T-helper 17 cell (primary cell): ENCODE data around the gene GCG. TPM values are rescaled to one million over a fixed set of nuclear protein-coding genes. Genes with fewer than 3 reads are reported as not detected.
A peak's percentile ranks its signal among the peaks of the same experiment; 100 is the strongest.

ENCODE experiments used
- ATAC-seq: fragments of 150-1000 bp; cut with Tn5 transposase; 2 replicates; pipeline ENCODE4 v1.10.0; 2021; ENCODE audit warnings: mild to moderate bottlenecking, moderate library complexity
- DNase-seq, 3 donors: peaks; one replicate each; pipeline versions ENCODE4 v3.0.0 to v3.0.0-alpha.2; 2020 to 2021
- H3K9me3 ChIP-seq: one replicate; pipeline ENCODE4 v1.7.0; 2013; ENCODE audit warnings: low read length, mild to moderate bottlenecking; ENCODE audit not compliant: control insufficient read depth, poor library complexity, severe bottlenecking
- H3K27ac Mint-ChIP-seq: one replicate; pipeline ENCODE4 v1.8.0; 2022; ENCODE audit warnings: mild to moderate bottlenecking, moderate library complexity, mixed read lengths
- H3K27me3 Mint-ChIP-seq: one replicate; pipeline ENCODE4 v1.8.0; 2022; ENCODE audit warnings: mixed read lengths
- H3K36me3 Mint-ChIP-seq: one replicate; pipeline ENCODE4 v1.8.0; 2022; ENCODE audit warnings: low read depth, mixed read lengths
- H3K4me1 Mint-ChIP-seq: one replicate; pipeline ENCODE4 v1.8.0; 2022; ENCODE audit warnings: mild to moderate bottlenecking, mixed read lengths
- H3K4me3 Mint-ChIP-seq: one replicate; pipeline ENCODE4 v1.8.0; 2022; ENCODE audit warnings: mild to moderate bottlenecking, moderate library complexity, mixed read lengths
- total RNA-seq, 4 donors: library from RNA in 2 of 4; stranded (reverse) in 2 of 4; gene quantifications; one replicate each; pipeline ENCODE4 v1.2.3 and lab custom pipeline; 2022 to 2026

Gene GCG
- total RNA-seq, 2 donors from 2014 or later, result not detected

GRCh38 chr2:162127422-162127821, 24.6 kb downstream of the GCG start:
- no peak for ATAC-seq
- DNase-seq, result no peak
- peaks cover 19% of the 10 kb centered on the region for H3K4me1 Mint-ChIP-seq
- H3K27ac Mint-ChIP-seq, result no peak overlapping the region
- H3K9me3 ChIP-seq, result no peaks in the 10 kb centered on the region
- peaks cover 4% of the 10 kb centered on the region for H3K36me3 Mint-ChIP-seq
- H3K27me3 Mint-ChIP-seq, result no peaks in the 10 kb centered on the region
- H3K4me3 Mint-ChIP-seq, result no peak overlapping the region

GRCh38 chr2:162126527-162126926, 25.5 kb downstream of the GCG start:
- H3K27ac Mint-ChIP-seq, result peak overlapping the region; percentile 86
- no peaks in the 10 kb centered on the region for H3K9me3 ChIP-seq
- no peak overlapping the region for H3K4me3 Mint-ChIP-seq
- DNase-seq, result no peak
- peaks cover 4% of the 10 kb centered on the region for H3K36me3 Mint-ChIP-seq
- H3K27me3 Mint-ChIP-seq, result no peaks in the 10 kb centered on the region
- no peak for ATAC-seq
- peaks cover 19% of the 10 kb centered on the region for H3K4me1 Mint-ChIP-seq

- H3K36me3 Mint-ChIP-seq, result peaks cover 4% of the 10 kb centered on the region
- peaks cover 19% of the 10 kb centered on the region for H3K4me1 Mint-ChIP-seq
- DNase-seq (no peak), ATAC-seq (no peak)
- peak overlapping the region; percentile 86 for H3K27ac Mint-ChIP-seq
- H3K27me3 Mint-ChIP-seq, result no peaks in the 10 kb centered on the region
- no peak overlapping the region for H3K4me3 Mint-ChIP-seq
- H3K9me3 ChIP-seq, result no peaks in the 10 kb centered on the region
Measured at GRCh38 chr2:162126111-162126519, 25.9 kb downstream of the GCG start.

GRCh38 chr2:162125138-162125537, 26.9 kb downstream of the GCG start:
- Mint-ChIP-seq H3K36me3 (peaks cover 4% of the 10 kb centered on the region), H3K4me3 (no peak overlapping the region), H3K27me3 (no peaks in the 10 kb centered on the region), H3K27ac (peak overlapping the region; percentile 65), H3K4me1 (peaks cover 19% of the 10 kb centered on the region)
- DNase-seq, result no peak
- H3K9me3 ChIP-seq, result no peaks in the 10 kb centered on the region
- ATAC-seq, result no peak

GRCh38 chr2:162123806-162124758, 28.0 kb downstream of the GCG start:
- H3K9me3 ChIP-seq, result no peaks in the 10 kb centered on the region
- Mint-ChIP-seq H3K4me1 (peaks cover 16% of the 10 kb centered on the region), H3K36me3 (peaks cover 2% of the 10 kb centered on the region), H3K27ac (peak overlapping the region; percentile 39), H3K4me3 (no peak overlapping the region), H3K27me3 (no peaks in the 10 kb centered on the region)
- peak; percentile 76 for ATAC-seq
- no peak for DNase-seq

- Mint-ChIP-seq H3K27me3 (no peaks in the 10 kb centered on the region), H3K36me3 (no peaks in the 10 kb centered on the region), H3K4me1 (peaks cover 8% of the 10 kb centered on the region), H3K4me3 (no peak overlapping the region), H3K27ac (no peak overlapping the region)
- no peak for DNase-seq
- no peak for ATAC-seq
- H3K9me3 ChIP-seq, result no peaks in the 10 kb centered on the region
Measured at GRCh38 chr2:162118166-162119031, 33.6 kb downstream of the GCG start.

GRCh38 chr2:162116352-162116751, 35.7 kb downstream of the GCG start:
- no peak overlapping the region for H3K4me3 Mint-ChIP-seq
- H3K36me3 Mint-ChIP-seq, result no peaks in the 10 kb centered on the region
- peaks cover 8% of the 10 kb centered on the region for H3K4me1 Mint-ChIP-seq
- no peaks in the 10 kb centered on the region for H3K9me3 ChIP-seq
- DNase-seq (no peak), ATAC-seq (no peak)
- H3K27me3 Mint-ChIP-seq, result no peaks in the 10 kb centered on the region
- H3K27ac Mint-ChIP-seq, result no peak overlapping the region

GRCh38 chr2:162115076-162115475, 37.0 kb downstream of the GCG start:
- DNase-seq (no peak), ATAC-seq (no peak)
- Mint-ChIP-seq H3K27ac (no peak overlapping the region), H3K4me3 (no peak overlapping the region), H3K4me1 (peaks cover 8% of the 10 kb centered on the region), H3K36me3 (no peaks in the 10 kb centered on the region), H3K27me3 (no peaks in the 10 kb centered on the region)
- H3K9me3 ChIP-seq, result no peaks in the 10 kb centered on the region

- no peaks in the 10 kb centered on the region for H3K9me3 ChIP-seq
- Mint-ChIP-seq H3K4me1 (peaks cover 8% of the 10 kb centered on the region), H3K27ac (no peak overlapping the region), H3K27me3 (no peaks in the 10 kb centered on the region), H3K4me3 (no peak overlapping the region), H3K36me3 (no peaks in the 10 kb centered on the region)
- no peak for DNase-seq
- no peak for ATAC-seq
Measured at GRCh38 chr2:162114271-162114670, 37.8 kb downstream of the GCG start.

GRCh38 chr2:162113776-162114168, 38.3 kb downstream of the GCG start:
- Mint-ChIP-seq H3K27me3 (no peaks in the 10 kb centered on the region), H3K27ac (no peak overlapping the region), H3K36me3 (no peaks in the 10 kb centered on the region), H3K4me1 (peaks cover 7% of the 10 kb centered on the region), H3K4me3 (no peak overlapping the region)
- H3K9me3 ChIP-seq, result no peaks in the 10 kb centered on the region
- DNase-seq (no peak), ATAC-seq (no peak)

GRCh38 chr2:162113088-162113775, 38.8 kb downstream of the GCG start:
- Mint-ChIP-seq H3K4me1 (peaks cover 6% of the 10 kb centered on the region), H3K27me3 (no peaks in the 10 kb centered on the region), H3K4me3 (no peak overlapping the region), H3K27ac (no peak overlapping the region), H3K36me3 (no peaks in the 10 kb centered on the region)
- H3K9me3 ChIP-seq, result no peaks in the 10 kb centered on the region
- ATAC-seq (no peak), DNase-seq (no peak)

- peaks cover 6% of the 10 kb centered on the region for H3K4me1 Mint-ChIP-seq
- H3K36me3 Mint-ChIP-seq, result no peaks in the 10 kb centered on the region
- no peak overlapping the region for H3K27ac Mint-ChIP-seq
- H3K27me3 Mint-ChIP-seq, result no peaks in the 10 kb centered on the region
- H3K4me3 Mint-ChIP-seq, result no peak overlapping the region
- ATAC-seq, result no peak
- no peaks in the 10 kb centered on the region for H3K9me3 ChIP-seq
- no peak for DNase-seq
Measured at GRCh38 chr2:162111958-162112850, 39.8 kb downstream of the GCG start.
